Natural killer cell (primary cell): ENCODE measurements around the gene SLC9A5. TPM values are rescaled to one million over a fixed set of nuclear protein-coding genes. Genes with fewer than 3 reads are reported as not detected.

ENCODE experiments used
- ATAC-seq, 3 donors: fragments of 150-1000 bp in 2 of 3; fragments of 200-7000 bp in 1 of 3; cut with Tn5 transposase; 1 replicate in 1 of 3; 2 replicates in 2 of 3; pipeline ENCODE4 v1.10.0; 2021; ENCODE audit warnings: mild to moderate bottlenecking in 2 of 3, moderate library complexity in 2 of 3
- DNase-seq, 2 donors: peaks; one replicate each; pipeline versions ENCODE4 v3.0.0 to v3.0.0-alpha.2; 2013 to 2021; ENCODE audit warnings: mixed read lengths in 1 of 2
- H3K27ac ChIP-seq: one replicate; pipeline ENCODE4 v1.5.1; 2013; ENCODE audit warnings: mild to moderate bottlenecking, low read length
- H3K27me3 ChIP-seq: one replicate; pipeline ENCODE4 v1.6.1; 2013; ENCODE audit warnings: low read length; ENCODE audit not compliant: control insufficient read depth, insufficient read depth
- H3K36me3 ChIP-seq: one replicate; pipeline ENCODE4 v1.6.1; 2013; ENCODE audit warnings: low read length; ENCODE audit not compliant: control insufficient read depth, insufficient read depth
- H3K4me1 ChIP-seq: one replicate; pipeline ENCODE4 v1.6.1; 2013; ENCODE audit warnings: low read length; ENCODE audit not compliant: control insufficient read depth, insufficient read depth
- H3K4me3 ChIP-seq: one replicate; pipeline ENCODE4 v1.5.1; 2013; ENCODE audit warnings: low read length
- H3K9me3 ChIP-seq: one replicate; pipeline ENCODE4 v1.6.1; 2013; ENCODE audit warnings: low read length; ENCODE audit not compliant: control insufficient read depth, insufficient read depth
- H3K27ac Mint-ChIP-seq, 2 donors: one replicate each; pipeline ENCODE4 v1.8.0; 2022; ENCODE audit warnings: mild to moderate bottlenecking in 2 of 2, mixed read lengths in 2 of 2, moderate library complexity in 1 of 2
- H3K27me3 Mint-ChIP-seq, 2 donors: one replicate each; pipeline ENCODE4 v1.8.0; 2022; ENCODE audit warnings: low read depth in 2 of 2, mixed read lengths in 2 of 2
- H3K36me3 Mint-ChIP-seq: one replicate; pipeline ENCODE4 v1.8.0; 2022; ENCODE audit warnings: mixed read lengths
- H3K4me1 Mint-ChIP-seq, 2 donors: one replicate each; pipeline ENCODE4 v1.8.0; 2022; ENCODE audit warnings: mixed read lengths in 2 of 2
- H3K4me3 Mint-ChIP-seq: one replicate; pipeline ENCODE4 v1.8.0; 2022; ENCODE audit warnings: mild to moderate bottlenecking, moderate library complexity, mixed read lengths
- H3K9me3 Mint-ChIP-seq, 2 donors: one replicate each; pipeline ENCODE4 v1.8.0; 2022; ENCODE audit warnings: mixed read lengths in 2 of 2
- CTCF ChIP-seq: fragments of 200-600 bp; IDR thresholded peaks from one replicate; pipeline ENCODE4 v1.8.0; 2022; ENCODE audit warnings: antibody characterized with exemption
- WGBS: methylation state at CpG from one replicate; pipeline ENCODE4 v1.1.7; 2013; ENCODE audit warnings: missing lambda C conversion rate; ENCODE audit not compliant: insufficient coverage; 5-methylcytosine and 5-hydroxymethylcytosine counted together
- intact Hi-C: fragments of 100-400 bp; cut with micrococcal nuclease; formaldehyde crosslinking; loops from one replicate; pipeline ENCODE4 v1.14.2; 2022
- total RNA-seq, 4 donors: library from RNA; stranded (reverse); fragments of 120-200 nt in 1 of 4; gene quantifications; one replicate each; pipeline versions ENCODE4 v1.2.3 to v1.2.4, GENCODE V29; 2013 to 2022

Gene SLC9A5
- total RNA-seq, 3 donors from 2014 or later (not counting 1 experiment from before 2014, with no cell fraction given), result 1.2 to 2.6 (median 1.6) TPM

- intact Hi-C loops, result loop anchor here (1.0 to 2.0 kb wide), 2 partner anchors 20 to 65 kb away; partner anchors contain the start of genes MATCAP1 and TMEM208
- H3K4me1 ChIP-seq, result peaks cover 54% of the 10 kb centered on the region
- peaks cover 17% of the 10 kb centered on the region for H3K27me3 ChIP-seq
- H3K4me3 ChIP-seq, result peak within 1 kb of the TSS; percentile 65
- H3K9me3 Mint-ChIP-seq, result no peaks in the 10 kb centered on the region
- no peaks in the 10 kb centered on the region for H3K36me3 Mint-ChIP-seq
- peaks cover 18 to 31% of the 10 kb centered on the region in 2 donors for H3K27me3 Mint-ChIP-seq
- H3K9me3 ChIP-seq, result no peaks in the 10 kb centered on the region
- H3K27ac Mint-ChIP-seq, result peak within 1 kb of the TSS; percentile 92 to 98
- DNase-seq (peak; percentile 95 to 99), ATAC-seq (peak; percentile 73 to 91 (median 82))
- no peak for TF ChIP-seq CTCF
- H3K27ac ChIP-seq, result peak within 1 kb of the TSS; percentile 60
- H3K4me3 Mint-ChIP-seq, result peak within 1 kb of the TSS; percentile 96
- peaks cover 30 to 56% of the 10 kb centered on the region in 2 donors for H3K4me1 Mint-ChIP-seq
- under 1% methylated on average over 60 of the region's 60 CpGs for WGBS
- H3K36me3 ChIP-seq, result no peaks in the 10 kb centered on the region
Observed at GRCh38 chr16:67247192-67248072, 1.3 kb upstream of the SLC9A5 start, which contains the start of gene FHOD1. Gene FHOD1 (minus strand): TSS chr16:67247481. CDS start chr16:67247410, 71 bp downstream.

- H3K36me3 Mint-ChIP-seq, result no peaks in the 10 kb centered on the region
- Histone ChIP-seq H3K4me3 (peak overlapping the region; percentile 65), H3K9me3 (no peaks in the 10 kb centered on the region), H3K27me3 (peaks cover 17% of the 10 kb centered on the region), H3K36me3 (no peaks in the 10 kb centered on the region), H3K4me1 (peaks cover 52% of the 10 kb centered on the region), H3K27ac (peak overlapping the region; percentile 60)
- peaks cover 26 to 52% of the 10 kb centered on the region in 2 donors for H3K4me1 Mint-ChIP-seq
- no peaks in the 10 kb centered on the region for H3K9me3 Mint-ChIP-seq
- intact Hi-C loops, result no loop called here
- H3K27me3 Mint-ChIP-seq, result peaks cover 18 to 35% of the 10 kb centered on the region in 2 donors
- DNase-seq (peak in 1 of 2 donors; percentile 35), ATAC-seq (no peak)
- TF ChIP-seq CTCF, result no peak
- 12% methylated on average over 7 of the region's 7 CpGs for WGBS
- peak overlapping the region; percentile 92 to 98 for H3K27ac Mint-ChIP-seq
- peak overlapping the region; percentile 96 for H3K4me3 Mint-ChIP-seq
Observed at GRCh38 chr16:67248073-67248400, 742 bp upstream of the SLC9A5 start.

- H3K4me3 ChIP-seq, result peak overlapping the region; percentile 27
- Mint-ChIP-seq H3K4me1 (peaks cover 20 to 42% of the 10 kb centered on the region in 2 donors), H3K36me3 (no peaks in the 10 kb centered on the region), H3K4me3 (peak overlapping the region; percentile 75), H3K9me3 (no peaks in the 10 kb centered on the region), H3K27me3 (peaks cover 18 to 35% of the 10 kb centered on the region in 2 donors), H3K27ac (no peak overlapping the region)
- TF ChIP-seq CTCF, result no peak
- 33% methylated on average over 20 of the region's 22 CpGs for WGBS
- H3K27me3 ChIP-seq, result peaks cover 17% of the 10 kb centered on the region
- H3K36me3 ChIP-seq, result no peaks in the 10 kb centered on the region
- no peaks in the 10 kb centered on the region for H3K9me3 ChIP-seq
- peaks cover 40% of the 10 kb centered on the region for H3K4me1 ChIP-seq
- H3K27ac ChIP-seq, result no peak overlapping the region
- DNase-seq, result no peak
- ATAC-seq, result no peak
- intact Hi-C loops, result no loop called here
Observed at GRCh38 chr16:67249178-67250044, 632 bp downstream of the SLC9A5 start.
